Endothelial cell of umbilical vein (primary cell): Measurements from ENCODE around the gene RNASET2. TPM values are rescaled to one million over a fixed set of nuclear protein-coding genes. Genes with fewer than 3 reads are reported as not detected.

Source experiments
- BruUV-seq: library from RNA; stranded (reverse); fragments of 400-500 nt; replicated peaks from 2 replicates; lab custom pipeline; 2021; lab: Mats Ljungman, UMichigan
- CTCF ChIA-PET: fragments of 300-600, 350-600 bp; sonication (Branson Sonifier 250); formaldehyde crosslinking; loops from one replicate; lab custom pipeline; 2021; ENCODE audit warnings: antibody characterized with exemption, inconsistent platforms; lab: Charles Lee
- POLR2A ChIA-PET: fragments of 300-600, 350-600 bp; sonication (Branson Sonifier 250); formaldehyde crosslinking; loops from one replicate; lab custom pipeline; 2021; ENCODE audit warnings: antibody characterized with exemption, inconsistent platforms; lab: Charles Lee
- DNase-seq: peaks from one replicate; pipeline ENCODE4 v3.0.0-alpha.2; 2011; ENCODE audit warnings: low read depth, low spot score
- FAIRE-seq: peaks from 2 replicates; lab custom pipeline; 2011; peaks lifted over from hg19 to GRCh38; lab: Jason Lieb, UNC
- H2AFZ ChIP-seq: 2 replicates; pipeline ENCODE4 v1.6.0; 2012; ENCODE audit warnings: low read depth, low read length, control low read depth, inconsistent platforms
- H3K27ac ChIP-seq: 2 replicates; pipeline ENCODE4 v1.5.1; 2011; ENCODE audit warnings: low read depth, mild to moderate bottlenecking, control low read depth, low read length, moderate library complexity; ENCODE audit not compliant: insufficient read depth
- H3K27me3 ChIP-seq, 2 experiments: 2 replicates each; pipeline versions ENCODE4 v1.6.0 to v1.6.1; 2011; ENCODE audit warnings: low read length in 2 of 2, mixed read lengths in 1 of 2; ENCODE audit not compliant: control insufficient read depth in 2 of 2, insufficient read depth in 2 of 2
- H3K36me3 ChIP-seq, 2 experiments: 2 replicates in 1 of 2; 3 replicates in 1 of 2; pipeline ENCODE4 v1.5.1; 2011; ENCODE audit warnings: low read length in 2 of 2, mild to moderate bottlenecking in 1 of 2, moderate library complexity in 1 of 2; ENCODE audit not compliant: control insufficient read depth in 2 of 2, insufficient read depth in 2 of 2; ENCODE audit errors: extremely low read depth in 1 of 2
- H3K4me1 ChIP-seq: 3 replicates; pipeline ENCODE4 v1.5.1; 2011; ENCODE audit warnings: mild to moderate bottlenecking, low read length; ENCODE audit not compliant: control insufficient read depth, insufficient read depth; ENCODE audit errors: extremely low read depth
- H3K4me2 ChIP-seq: 2 replicates; pipeline ENCODE4 v1.6.1; 2011; ENCODE audit warnings: low read length, control low read depth, mixed read lengths; ENCODE audit not compliant: insufficient read depth
- H3K4me3 ChIP-seq, 3 experiments: fragments of 200-600 bp in 1 of 3; sonication (generic), shearing (Covaris generic) in 1 of 3; replicated peaks in 1 of 3; 2 replicates each; pipeline ENCODE4 v1.5.1; 2011 to 2016; ENCODE audit warnings: control low read depth in 3 of 3, low read length in 3 of 3, mild to moderate bottlenecking in 2 of 3, inconsistent platforms in 1 of 3, low read depth in 1 of 3, moderate library complexity in 1 of 3; ENCODE audit not compliant: insufficient read depth in 1 of 3
- H3K79me2 ChIP-seq: 2 replicates; pipeline ENCODE4 v1.6.0; 2012; ENCODE audit warnings: low read length, inconsistent platforms; ENCODE audit not compliant: control insufficient read depth, insufficient read depth
- H3K9ac ChIP-seq: replicated peaks from 2 replicates; pipeline ENCODE3; 2011; ENCODE audit warnings: low read length, control low read depth; ENCODE audit not compliant: insufficient read depth; ENCODE audit errors: extremely low read depth
- H3K9me1 ChIP-seq: replicated peaks from 3 replicates; pipeline ENCODE4 v1.6.0; 2011; ENCODE audit warnings: mild to moderate bottlenecking, low read length; ENCODE audit not compliant: control insufficient read depth, insufficient read depth; ENCODE audit errors: extremely low read depth
- H3K9me3 ChIP-seq: replicated peaks from 2 replicates; pipeline ENCODE4 v1.5.1; 2012; ENCODE audit warnings: low read length, inconsistent platforms; ENCODE audit not compliant: control insufficient read depth, insufficient read depth
- H4K20me1 ChIP-seq: replicated peaks from 2 replicates; pipeline ENCODE3; 2011; ENCODE audit warnings: mild to moderate bottlenecking, low read length; ENCODE audit not compliant: control insufficient read depth, insufficient read depth; ENCODE audit errors: extremely low read depth
- CTCF ChIP-seq, 2 donors: IDR thresholded peaks; 1 replicate in 1 of 2; 2 replicates in 1 of 2; pipeline ENCODE4 v1.5.1; 2011; ENCODE audit warnings: low read length in 2 of 2, mild to moderate bottlenecking in 2 of 2, moderate library complexity in 2 of 2, control low read depth in 1 of 2, inconsistent platforms in 1 of 2, low read depth in 1 of 2; ENCODE audit not compliant: insufficient read depth in 1 of 2; ENCODE audit errors: extremely low read depth in 1 of 2
- EZH2 ChIP-seq: IDR thresholded peaks from 2 replicates; pipeline ENCODE4 v1.6.1; 2012; ENCODE audit warnings: borderline replicate concordance, low read depth, mild to moderate bottlenecking, moderate library complexity, low read length, inconsistent platforms; ENCODE audit not compliant: severe bottlenecking
- FOS ChIP-seq: IDR thresholded peaks from 2 replicates; pipeline ENCODE4 v1.6.1; 2011; ENCODE audit warnings: mild to moderate bottlenecking, low read length, moderate library complexity, borderline replicate concordance; ENCODE audit not compliant: insufficient read depth
- GATA2 ChIP-seq: IDR thresholded peaks from 2 replicates; pipeline ENCODE4 v1.7.0; 2011; ENCODE audit warnings: low read depth, mild to moderate bottlenecking, moderate library complexity, mixed read lengths, low read length; ENCODE audit not compliant: insufficient read length, insufficient read depth
- JUN ChIP-seq: IDR thresholded peaks from 2 replicates; pipeline ENCODE4 v1.6.1; 2011; ENCODE audit warnings: borderline replicate concordance, low read depth; ENCODE audit not compliant: insufficient read length, insufficient read depth
- MAX ChIP-seq: IDR thresholded peaks from 2 replicates; pipeline ENCODE4 v1.6.1; 2011; ENCODE audit not compliant: insufficient read depth, insufficient read length
- MYC ChIP-seq: IDR thresholded peaks from one replicate; pipeline ENCODE4 v1.6.1; 2011; ENCODE audit warnings: mild to moderate bottlenecking, low read depth, low read length
- POLR2A ChIP-seq: IDR thresholded peaks from 2 replicates; pipeline ENCODE4 v1.6.1; 2012; ENCODE audit warnings: low read depth, mild to moderate bottlenecking, control low read depth, low read length
- POLR2AphosphoS5 ChIP-seq: IDR thresholded peaks from 2 replicates; pipeline ENCODE4 v1.6.1; 2012; ENCODE audit warnings: low read depth, mild to moderate bottlenecking, control low read depth, low read length, moderate library complexity; ENCODE audit not compliant: insufficient read depth
- dilution Hi-C: fragments of 300-500 bp; cut with MboI; formaldehyde crosslinking; loops from one replicate; pipeline ENCODE4 v1.15.0; 2019; ENCODE audit warnings: low sequenced_read_pairs; ENCODE audit not compliant: extremely low pct_ligation_motif_present
- intact Hi-C: fragments of 100-400 bp; cut with micrococcal nuclease; formaldehyde crosslinking; loops from one replicate; pipeline ENCODE4 v1.10.0; 2022
- polyA plus RNA-seq, 4 experiments: library from polyadenylated mRNA; depleted of rRNA in 3 of 4; stranded (reverse) in 3 of 4; unstranded in 1 of 4; fragments of >200 nt; gene quantifications; 2 replicates each; pipeline versions ENCODE4 v1.2.1 to v1.2.3, GENCODE V29; 2011 to 2012; ENCODE audit warnings: missing spikeins in 1 of 4
- total RNA-seq: library from RNA; stranded (reverse); gene quantifications from 2 replicates; pipeline ENCODE4 v1.2.3, GENCODE V29; 2021

The RNASET2 gene
- total and polyA plus RNA-seq, 2 donors (not counting 3 experiments of a cell fraction or from before 2014, with no cell fraction given) = 10.7 to 11.4 TPM

GRCh38 chr6:166980738-166981137 lies 24.4 kb upstream of the RNASET2 start:
- no peak overlapping the region for H3K4me3 ChIP-seq
- FAIRE-seq = no peak
- H3K27ac ChIP-seq = no peak overlapping the region
- H3K79me2 ChIP-seq = peaks cover 12% of the 10 kb centered on the region
- no peak for TF ChIP-seq POLR2AphosphoS5
- TF ChIP-seq MYC = no peak
- no peak for TF ChIP-seq GATA2
- no peak for TF ChIP-seq FOS
- no peak for TF ChIP-seq CTCF (IDR thresholded peaks at IDR 0.05; ENCODE audit: extremely low read depth in 1 of 2, insufficient read depth in 1 of 2, low read depth in 1 of 2, low read length in 2 of 2)
- TF ChIP-seq POLR2A = no peak
- no peak for TF ChIP-seq JUN
- TF ChIP-seq EZH2 = no peak
- no peak for TF ChIP-seq MAX
- H3K9me3 ChIP-seq = no peaks in the 10 kb centered on the region
- BruUV-seq = no TSS peak
- no peaks in the 10 kb centered on the region for H4K20me1 ChIP-seq
- no peak for DNase-seq
- no peaks in the 10 kb centered on the region for H3K9me1 ChIP-seq
- ChIA-PET CTCF (interaction anchor here (1.4 to 8.5 kb wide), 2 partner anchors 8 to 30 kb away, joined by 5 to 73 read pairs; no protein-coding TSS in a partner anchor), POLR2A (no interaction called here)
- H3K9ac ChIP-seq = no peak overlapping the region
- H2AFZ ChIP-seq = no peak overlapping the region
- peaks cover 0 to 3% of the 10 kb centered on the region in 2 experiments for H3K36me3 ChIP-seq
- peaks cover 9% of the 10 kb centered on the region for H3K4me1 ChIP-seq
- dilution Hi-C loops (no loop called here), intact Hi-C loops (no loop called here)
- no peaks in the 10 kb centered on the region for H3K27me3 ChIP-seq
- H3K4me2 ChIP-seq = no peak overlapping the region
